ENCODE measurements around the gene EPHA1. TPM values are rescaled to one million over a fixed set of nuclear protein-coding genes. Genes with fewer than 3 reads are reported as not detected.

The EPHA1 gene
- 0.20 TPM in 1 of 2 replicates, not detected in the other for total RNA-seq

DNA sequence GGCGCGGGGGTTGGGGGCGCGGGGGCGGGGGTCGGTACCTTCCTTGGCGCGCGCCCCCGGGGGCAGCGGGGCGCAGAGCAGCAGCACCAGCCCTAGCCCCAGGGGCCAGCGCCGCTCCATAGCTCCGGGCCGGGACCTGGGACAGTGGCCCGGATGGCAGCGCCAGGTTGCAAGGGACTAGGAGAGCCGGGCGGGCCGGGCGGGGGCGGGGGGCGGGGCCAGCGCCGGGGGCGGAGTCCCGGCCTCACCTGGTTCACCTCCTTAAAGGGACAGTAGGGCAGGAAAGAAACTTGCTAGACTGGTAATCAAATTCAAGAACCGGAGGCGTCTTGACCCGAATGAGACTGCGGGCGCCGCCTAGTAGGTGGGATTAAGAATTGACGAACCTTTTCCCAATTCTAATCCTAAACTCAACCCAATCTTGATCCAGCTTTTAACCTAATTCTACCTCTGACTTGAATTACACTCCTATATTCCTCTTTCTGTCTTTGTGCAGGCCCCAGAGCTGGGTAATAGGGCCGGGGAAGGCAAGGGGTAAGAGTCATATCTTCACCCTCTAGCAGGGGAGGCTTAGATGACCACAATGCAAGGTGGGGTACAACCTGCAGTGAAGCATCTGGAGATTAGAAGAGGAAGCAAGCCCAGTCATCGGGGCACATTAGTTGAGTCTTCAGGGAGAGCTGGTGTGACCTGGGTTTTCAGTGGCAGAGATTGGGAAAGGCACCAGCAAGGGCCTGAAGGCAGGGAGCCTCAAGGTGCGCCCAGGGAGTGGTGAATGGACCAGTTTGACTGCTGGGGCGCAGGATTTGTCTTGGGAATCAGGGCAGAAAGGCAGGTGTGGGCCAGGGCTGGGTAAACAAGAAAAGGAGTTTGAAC lies at the start of gene EPHA1:
Gene EPHA1, minus strand, starts transcription at position 171 of the 876 bp plus-strand sequence. Its CDS starts 51 bp downstream, at position 120.
- no peak for DNase-seq (ENCODE audit: low read depth in 2 of 2)

DNA sequence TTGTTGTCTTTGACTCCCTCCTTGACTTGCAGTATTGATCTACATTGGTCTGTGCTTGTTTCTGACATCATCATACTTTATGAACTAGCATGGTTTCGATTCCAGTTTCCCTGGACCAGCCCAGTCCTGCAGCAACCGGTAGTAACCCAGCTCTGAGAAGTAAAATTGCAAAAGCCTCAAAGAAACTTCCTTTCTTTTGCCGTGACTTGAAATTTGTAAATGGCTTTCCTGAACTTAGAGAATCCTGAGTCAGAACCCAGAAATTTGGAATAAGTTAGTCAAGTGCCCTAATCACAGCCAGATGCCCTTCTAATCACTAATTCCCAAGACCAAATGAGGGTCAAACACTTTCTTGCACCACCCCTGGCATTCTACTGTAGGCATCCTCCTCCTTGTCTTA lies 49.6 kb upstream of the EPHA1 start:
- DNase-seq (ENCODE audit: low read depth in 2 of 2): no peak

DNA sequence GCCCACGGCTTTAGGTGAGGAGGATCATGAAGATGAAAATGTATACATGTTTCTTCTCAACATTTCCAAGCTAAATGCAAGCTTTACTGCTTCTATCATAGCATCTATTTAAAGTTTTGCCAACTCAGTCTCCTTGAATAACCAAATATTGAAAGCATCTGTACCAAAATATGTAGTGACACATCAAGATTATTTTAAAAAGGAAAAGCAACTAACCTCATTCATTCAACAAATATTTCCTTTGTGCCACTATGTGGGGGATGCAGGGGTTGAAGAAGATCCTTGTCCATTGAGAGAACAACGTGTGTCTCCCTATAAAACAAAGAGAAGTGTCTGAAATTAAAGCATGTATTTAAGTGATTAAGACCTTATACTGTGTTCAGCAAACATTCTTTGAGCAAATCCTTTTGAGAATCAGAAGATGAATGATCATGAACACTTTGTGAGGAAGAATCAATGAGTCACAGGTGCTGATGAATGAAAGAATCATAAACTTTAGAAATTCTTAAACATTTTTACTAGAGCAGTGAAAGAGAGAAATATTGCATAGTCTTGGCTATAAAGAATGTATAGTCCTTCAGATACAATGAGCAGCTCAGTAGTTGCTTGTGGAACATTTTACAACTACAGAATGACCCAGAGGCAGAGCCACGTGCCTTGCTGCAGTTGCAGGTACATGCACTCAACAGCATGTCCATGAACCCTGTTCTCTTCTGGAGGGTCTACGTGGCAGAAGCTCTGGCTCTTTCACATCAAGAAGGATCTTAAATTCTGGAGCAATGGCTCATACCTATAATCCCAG lies 48.5 kb upstream of the EPHA1 start:
- peak in 1 of 2 donors; percentile 21 for DNase-seq (ENCODE audit: low read depth in 2 of 2)

DNA sequence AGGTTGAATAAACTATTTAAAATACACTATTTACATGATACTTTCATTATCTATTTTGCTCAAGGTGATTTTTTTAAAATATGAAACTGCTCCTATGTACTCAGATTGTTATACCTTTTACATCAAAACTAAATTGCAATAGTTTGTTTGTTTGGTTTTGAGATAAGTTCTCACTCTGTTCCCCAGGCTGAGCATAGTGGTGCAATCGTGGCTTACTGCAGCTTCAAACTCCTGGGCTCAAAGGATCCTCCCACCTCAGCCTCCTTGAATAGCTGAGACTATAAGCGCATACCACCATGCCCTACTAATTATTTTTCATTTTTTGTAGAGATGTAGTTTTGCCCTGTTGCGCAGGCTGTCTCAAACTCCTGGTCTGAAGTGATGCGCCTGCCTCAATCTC lies 47.3 kb upstream of the EPHA1 start:
- no peak for DNase-seq (ENCODE audit: low read depth in 2 of 2)

DNA sequence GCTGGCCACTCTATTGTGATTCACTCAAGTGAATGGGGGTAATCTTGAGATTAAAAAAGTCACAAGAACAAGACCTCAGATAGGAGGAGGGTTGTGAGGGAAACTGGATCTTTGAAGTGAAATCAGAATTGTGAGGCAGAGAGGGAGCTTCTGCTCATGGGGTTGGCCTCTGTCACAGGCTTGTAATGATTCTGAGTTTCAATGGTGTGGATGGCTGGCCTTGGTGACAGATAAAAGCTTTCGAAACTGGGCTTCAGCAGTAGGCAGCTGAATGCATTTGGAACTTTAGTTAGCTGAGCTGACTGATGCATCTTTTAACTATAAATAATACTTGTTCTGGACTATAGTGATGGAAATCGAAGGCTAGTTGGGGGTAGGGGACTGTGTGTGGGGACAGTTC lies 46.8 kb upstream of the EPHA1 start:
- DNase-seq (ENCODE audit: low read depth in 2 of 2): no peak

DNA sequence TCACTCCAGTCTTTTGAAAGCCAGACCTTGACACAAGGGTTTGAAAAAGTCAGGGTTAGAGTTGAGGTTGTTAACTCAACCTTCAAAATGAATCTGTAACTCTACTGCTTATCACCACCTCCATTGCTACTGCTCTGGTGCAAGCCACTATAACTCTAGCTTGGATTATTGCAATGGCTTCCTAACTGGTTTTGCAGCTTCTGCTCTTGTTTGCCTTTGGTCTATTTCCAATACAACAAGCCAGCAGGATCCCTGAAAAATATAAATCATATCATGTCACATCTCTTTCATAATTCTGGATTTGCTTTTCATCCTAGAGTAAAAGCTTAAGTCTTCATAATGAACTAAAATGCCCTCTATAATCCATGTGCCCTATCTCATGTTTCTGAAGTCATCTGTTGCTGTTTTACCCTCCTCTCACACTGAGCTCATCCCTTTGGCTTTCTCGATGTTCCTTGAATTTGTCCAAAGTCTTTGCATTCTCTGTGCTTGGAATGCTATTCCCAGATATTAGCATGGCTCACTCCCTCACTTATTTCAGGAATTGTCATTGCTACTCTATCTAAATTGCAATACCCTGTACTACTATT lies 45.5 kb upstream of the EPHA1 start:
- no peak for DNase-seq (ENCODE audit: low read depth in 2 of 2)

DNA sequence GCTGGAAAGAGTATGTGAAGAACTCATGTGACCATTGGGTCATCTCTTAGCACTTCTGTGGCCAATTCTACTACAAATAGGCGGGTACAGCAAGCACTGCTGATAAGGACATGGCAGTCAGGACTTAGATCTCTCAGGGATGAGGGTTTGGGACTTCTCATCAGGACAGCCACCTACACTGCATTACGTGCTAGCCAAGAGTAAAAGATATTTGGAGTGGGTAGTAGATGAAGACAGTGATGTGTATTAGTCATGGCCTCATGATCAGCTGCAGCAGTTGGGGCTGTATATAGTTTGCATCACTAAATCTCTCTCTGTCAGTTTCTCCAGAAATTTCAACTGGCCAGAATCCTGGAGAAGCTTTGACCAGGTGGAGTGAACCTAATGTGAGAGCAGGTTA lies 43.8 kb upstream of the EPHA1 start:
- no peak for DNase-seq (ENCODE audit: low read depth in 2 of 2)

DNA sequence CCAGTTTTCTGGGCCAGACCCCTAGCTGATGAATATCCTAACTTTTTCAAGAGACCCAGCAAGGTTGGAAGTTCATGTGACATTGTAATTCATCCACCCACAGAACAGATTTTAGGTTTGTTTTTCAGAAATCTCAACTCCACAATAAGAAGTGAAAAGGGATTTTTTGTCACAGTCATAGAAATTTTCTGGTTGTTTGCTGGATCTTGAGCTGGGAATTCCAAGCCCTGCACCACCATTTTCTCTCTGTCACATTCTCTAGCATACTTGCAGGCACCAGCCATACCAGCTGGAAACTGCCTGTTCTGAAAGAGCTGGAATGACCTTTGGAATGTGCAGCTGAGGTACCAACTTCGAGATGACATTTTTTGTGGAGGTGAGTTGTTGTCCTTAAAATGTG lies 43.1 kb upstream of the EPHA1 start:
- no peak for DNase-seq (ENCODE audit: low read depth in 2 of 2)

DNA sequence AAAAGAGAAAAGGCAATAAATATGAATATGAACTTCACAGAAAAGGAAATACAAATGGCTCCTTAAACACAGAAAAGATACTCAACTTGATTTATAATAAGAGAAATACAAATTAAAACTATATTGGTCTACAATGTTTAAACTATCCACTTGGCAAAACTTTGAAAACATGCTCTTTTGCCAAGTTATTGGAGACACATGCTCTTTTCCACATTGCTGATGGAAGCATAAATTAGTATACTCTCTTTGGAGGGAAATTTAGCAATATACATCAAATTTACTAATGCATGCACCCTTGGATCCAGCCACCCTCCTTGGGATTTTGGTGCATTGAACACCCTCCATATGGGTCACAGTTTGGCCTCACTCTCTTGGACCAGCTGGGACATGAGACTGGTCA lies 42.5 kb upstream of the EPHA1 start:
- no peak for DNase-seq (ENCODE audit: low read depth in 2 of 2)

DNA sequence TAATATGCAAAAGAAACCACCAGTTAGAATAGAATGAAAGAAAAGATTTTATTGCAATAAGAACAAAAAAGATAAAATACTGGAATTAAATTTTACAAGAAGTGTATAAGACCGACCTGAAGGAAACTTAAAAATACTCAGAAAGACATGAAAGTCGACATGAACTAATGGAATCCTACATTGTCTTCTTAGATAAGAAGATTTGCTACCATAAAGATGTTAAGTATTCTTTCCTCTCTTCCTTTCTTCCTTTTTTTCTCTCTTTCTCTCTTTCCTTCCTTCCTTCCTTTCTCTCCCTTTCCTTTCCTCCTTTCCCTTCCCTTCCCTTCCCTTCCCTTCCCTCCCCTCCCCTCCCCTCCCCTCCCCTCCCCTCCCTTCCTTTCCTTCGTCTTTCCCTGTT lies 41.1 kb upstream of the EPHA1 start:
- no peak for DNase-seq (ENCODE audit: low read depth in 2 of 2)

DNA sequence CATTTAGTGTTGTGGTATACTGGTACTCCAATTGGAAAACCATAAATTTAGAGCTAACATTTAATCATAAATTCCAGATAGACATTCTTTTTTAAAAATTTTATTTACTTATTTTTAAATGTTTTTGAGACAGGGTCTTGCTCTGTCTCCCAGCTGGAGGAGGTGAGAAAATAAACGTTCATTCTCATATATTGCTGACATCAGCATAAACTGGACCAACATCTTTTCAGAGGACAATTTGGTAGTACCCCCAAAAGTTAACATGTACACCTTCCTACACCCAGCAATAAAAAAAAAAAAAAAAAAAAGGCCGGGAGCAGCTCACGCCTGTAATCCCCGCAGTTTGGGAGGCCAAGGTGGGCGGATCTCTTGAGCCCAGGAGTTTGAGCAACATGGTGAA lies 39.8 kb upstream of the EPHA1 start:
- no peak for DNase-seq (ENCODE audit: low read depth in 2 of 2)

DNA sequence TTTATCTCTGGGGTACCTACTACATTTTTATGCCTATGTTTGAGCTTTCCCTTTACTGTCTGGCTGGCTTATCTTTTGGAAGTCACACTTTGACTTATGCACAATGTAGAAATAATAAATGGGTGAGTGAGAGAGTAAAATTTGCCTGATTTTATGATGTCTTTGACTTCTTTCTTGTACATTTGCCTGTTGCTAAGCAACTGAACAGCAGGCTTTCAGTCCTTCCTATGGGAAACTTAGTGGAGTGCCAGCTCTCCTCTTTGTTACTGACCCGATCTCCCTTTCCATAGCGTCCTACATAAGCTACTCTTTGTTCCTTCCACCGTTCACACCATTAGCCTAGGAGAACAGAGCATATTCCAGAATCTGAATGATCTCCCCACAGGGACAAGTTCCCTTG lies 38.8 kb upstream of the EPHA1 start:
- DNase-seq (ENCODE audit: low read depth in 2 of 2): no peak

DNA sequence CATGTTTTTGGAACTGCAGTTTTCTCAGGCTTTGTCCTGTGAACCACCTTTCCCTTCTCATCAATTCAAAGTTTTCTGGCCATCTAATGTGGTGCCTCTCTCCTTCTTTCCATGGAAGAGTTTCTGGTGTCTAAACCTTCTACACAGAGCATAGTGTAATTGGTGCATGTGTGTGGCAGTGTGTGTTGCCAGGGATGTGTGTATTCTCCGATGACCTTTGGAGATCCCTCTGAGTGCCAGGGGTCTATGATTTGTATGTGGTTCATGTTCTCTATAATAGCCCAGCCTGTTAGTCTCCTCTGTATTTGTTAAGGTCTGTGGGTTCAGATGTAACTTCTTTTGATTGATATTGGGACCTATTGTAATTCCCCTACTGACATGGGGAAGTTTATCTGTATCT lies 36.1 kb upstream of the EPHA1 start:
- DNase-seq (ENCODE audit: low read depth in 2 of 2): no peak

DNA sequence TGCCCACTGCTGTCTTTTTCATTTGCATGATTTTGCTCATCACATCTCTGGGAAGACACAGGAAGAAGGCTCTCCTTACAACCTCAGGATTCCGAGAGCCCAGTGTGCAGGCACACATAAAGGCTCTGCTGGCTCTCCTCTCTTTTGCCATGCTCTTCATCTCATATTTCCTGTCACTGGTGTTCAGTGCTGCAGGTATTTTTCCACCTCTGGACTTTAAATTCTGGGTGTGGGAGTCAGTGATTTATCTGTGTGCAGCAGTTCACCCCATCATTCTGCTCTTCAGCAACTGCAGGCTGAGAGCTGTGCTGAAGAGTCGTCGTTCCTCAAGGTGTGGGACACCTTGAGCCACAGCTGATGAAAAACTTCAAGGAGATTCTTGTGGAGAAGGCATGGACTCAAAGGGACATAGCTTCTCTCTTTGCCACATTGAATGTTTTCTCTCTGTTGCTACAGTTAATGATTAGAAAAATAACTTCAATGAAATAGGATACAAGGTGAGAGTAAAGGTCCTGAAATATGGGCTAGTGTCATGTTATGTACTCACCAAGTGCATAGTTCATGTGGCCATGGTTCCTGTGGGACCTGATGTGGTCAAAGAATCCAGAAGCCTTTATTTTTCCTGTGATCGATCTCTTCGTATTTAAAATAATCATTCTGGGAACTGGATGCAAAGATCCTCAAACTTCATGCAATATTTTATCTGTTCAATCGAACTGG lies 35.6 kb upstream of the EPHA1 start:
- no peak for DNase-seq (ENCODE audit: low read depth in 2 of 2)

DNA sequence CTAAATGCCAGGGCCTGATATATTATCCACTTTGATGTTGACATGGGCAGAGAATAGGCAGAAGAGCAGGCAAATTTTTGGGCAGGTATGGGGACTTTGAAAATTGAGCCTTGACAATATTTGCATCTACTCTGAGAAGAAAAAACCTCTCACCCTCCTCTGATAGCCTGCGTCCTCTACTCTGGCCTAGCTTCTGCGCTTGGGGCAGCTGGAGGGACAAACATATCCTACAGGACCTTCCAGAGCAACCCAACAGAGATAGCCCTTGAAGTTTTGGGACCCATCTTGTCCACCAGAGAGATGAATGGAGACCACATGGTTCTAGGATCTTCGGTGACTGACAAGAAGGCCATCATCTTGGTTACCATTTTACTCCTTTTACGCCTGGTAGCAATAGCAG lies 34.5 kb upstream of the EPHA1 start, which contains the start of gene TAS2R60:
Gene TAS2R60, plus strand, starts transcription at position 301 of the 400 bp plus-strand sequence. Its CDS starts 0 bp downstream, at position 301.
- DNase-seq (ENCODE audit: low read depth in 2 of 2): no peak

DNA sequence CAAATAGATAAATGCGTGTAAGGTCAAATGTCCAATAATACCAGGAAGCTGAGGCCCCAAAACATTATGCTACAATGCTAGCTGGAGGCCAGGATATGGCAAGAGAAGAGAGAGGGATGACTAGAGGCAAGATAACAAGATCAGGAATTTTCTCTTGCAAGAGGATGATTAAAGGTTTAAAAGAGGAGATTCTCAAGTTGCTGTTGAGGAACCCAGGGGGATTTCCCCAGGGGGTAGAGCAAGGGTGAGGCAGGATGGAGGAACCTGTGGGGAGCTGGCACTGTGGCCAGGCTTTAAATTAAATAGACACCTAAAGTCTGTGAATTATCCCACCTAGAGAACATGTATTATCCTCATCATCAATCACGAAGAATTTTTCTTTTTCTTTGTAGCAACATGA lies 31.2 kb upstream of the EPHA1 start:
- no peak for DNase-seq (ENCODE audit: low read depth in 2 of 2)

DNA sequence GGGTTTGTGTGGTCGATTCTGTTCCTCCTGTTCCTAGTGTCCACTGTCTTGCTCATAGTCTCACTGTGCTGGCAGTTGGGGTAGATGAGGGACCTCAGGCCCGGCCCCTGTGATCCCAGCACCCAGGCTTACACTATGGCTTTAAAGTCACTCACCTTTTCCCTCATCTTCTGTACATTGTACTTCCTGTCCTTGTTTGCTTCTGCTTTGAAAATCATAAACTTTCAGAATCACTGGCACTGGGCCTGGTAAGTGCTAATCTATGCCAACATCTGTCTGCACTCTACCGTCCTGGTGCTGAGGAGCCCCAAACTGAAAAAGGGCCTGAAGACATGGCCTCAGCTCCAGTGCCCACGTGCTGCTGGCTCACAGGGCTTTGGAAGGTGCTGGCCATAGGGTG lies 28.9 kb upstream of the EPHA1 start:
- DNase-seq (ENCODE audit: low read depth in 2 of 2): no peak

DNA sequence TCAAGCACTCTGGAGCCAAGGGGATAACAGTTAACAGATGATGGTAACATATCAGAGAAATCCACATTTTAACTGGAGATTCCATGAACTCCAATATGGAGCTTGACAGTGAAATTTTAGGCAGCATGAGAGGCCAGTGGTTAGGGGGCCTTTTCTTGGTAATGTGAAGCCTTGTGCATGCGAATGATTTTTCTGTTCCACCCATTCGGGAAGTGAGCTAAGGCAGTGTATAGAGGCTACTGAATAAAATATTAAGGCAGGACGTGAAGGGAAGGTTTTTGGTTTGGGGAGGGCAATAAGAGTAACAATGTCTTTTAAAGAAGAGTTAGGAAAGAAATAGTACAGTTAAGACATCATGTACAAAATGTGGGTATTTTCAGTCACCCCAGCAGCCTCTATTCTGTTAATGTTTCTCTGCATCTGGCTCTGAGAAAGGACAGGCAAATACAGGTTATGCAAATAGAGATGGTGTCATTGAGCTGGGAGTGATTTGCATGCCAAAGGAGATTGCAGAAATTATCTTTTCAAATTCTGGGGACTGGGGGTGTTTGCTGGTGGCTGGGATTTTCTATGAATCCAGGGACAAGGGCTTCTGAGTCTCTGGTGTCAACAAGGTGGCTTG lies 27.8 kb upstream of the EPHA1 start:
- no peak for DNase-seq (ENCODE audit: low read depth in 2 of 2)

DNA sequence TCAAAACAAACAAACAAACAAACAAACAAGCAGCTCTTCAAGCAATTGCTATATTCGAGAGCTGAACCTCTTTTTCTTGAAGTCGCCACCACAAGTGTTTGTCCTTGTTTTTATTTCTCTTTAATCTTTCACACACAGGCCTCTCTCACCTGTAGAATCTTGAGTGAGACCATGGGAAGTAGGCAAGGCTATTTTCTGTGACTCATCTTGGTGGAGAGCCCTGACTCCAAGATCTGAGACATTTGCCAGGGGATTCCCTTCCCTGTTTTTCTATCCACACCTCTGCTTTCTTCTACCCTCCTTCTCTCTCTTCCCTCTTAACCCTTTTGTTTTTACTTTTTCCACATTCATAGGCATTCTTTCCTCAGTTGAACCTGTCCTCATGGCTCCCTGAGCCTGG lies 26.6 kb upstream of the EPHA1 start:
- no peak for DNase-seq (ENCODE audit: low read depth in 2 of 2)

DNA sequence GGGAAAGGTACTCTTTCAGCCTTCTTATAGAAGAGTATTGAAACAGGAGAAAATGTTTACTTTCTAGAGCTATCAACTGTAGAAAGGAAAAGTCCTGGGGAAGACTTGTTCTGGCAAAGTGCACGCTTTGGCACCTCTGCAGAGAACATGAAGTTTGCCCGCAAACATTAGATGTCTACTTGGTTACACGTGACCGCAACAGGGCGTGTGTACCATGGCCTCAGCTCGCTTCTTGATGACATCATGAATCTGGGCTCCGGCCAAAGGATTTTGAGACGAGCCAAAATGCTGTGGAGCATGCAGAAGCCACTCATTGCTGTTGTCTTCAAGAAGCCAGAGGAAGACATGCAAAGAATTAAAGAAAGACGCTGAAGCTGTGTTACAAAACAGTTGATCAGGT lies 26.0 kb upstream of the EPHA1 start:
- no peak for DNase-seq (ENCODE audit: low read depth in 2 of 2)

DNA sequence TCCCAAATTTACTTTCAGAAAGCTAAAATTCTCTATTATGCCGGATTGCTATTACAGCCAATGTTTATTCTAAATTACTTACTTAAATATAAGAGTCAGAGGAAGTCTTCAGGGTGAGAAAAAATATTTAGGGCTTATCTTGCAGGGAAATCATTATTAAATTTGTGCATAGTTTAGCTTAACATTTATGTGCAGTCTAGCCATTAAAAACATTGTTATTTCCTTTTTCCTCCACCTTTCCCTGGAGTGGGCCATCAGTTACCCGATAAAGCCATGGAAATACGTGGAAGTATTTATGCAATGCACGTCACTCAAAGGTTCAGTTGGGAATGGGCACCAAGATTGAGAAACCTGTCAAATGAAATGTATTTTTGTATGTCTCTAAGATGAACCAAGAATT lies 25.1 kb upstream of the EPHA1 start:
- DNase-seq (ENCODE audit: low read depth in 2 of 2): no peak

Data from lung microvascular endothelial cell (primary cell).